RWPE2 (cell line): ENCODE results near the gene TEDC1.

Experiments used
- ATAC-seq: fragments of 200-7000 bp; cut with Tn5 transposase; 3 replicates; pipeline ENCODE4 v1.9.1; 2021; ENCODE audit warnings: low read depth
- DNase-seq: peaks from one replicate; pipeline ENCODE4 v3.0.0-alpha.2; 2020; ENCODE audit warnings: low spot score
- H3K27ac ChIP-seq: fragments of 450-650 bp; 2 replicates; pipeline ENCODE4 v1.5.1; 2017; ENCODE audit warnings: mild to moderate bottlenecking; ENCODE audit not compliant: poor library complexity, severe bottlenecking
- H3K27me3 ChIP-seq: fragments of 250-450 bp; sonication (Bioruptor Pico); 2 replicates; pipeline ENCODE4 v1.5.1; 2021; ENCODE audit warnings: mild to moderate bottlenecking, moderate library complexity; ENCODE audit not compliant: insufficient read depth, poor library complexity, severe bottlenecking
- H3K36me3 ChIP-seq: fragments of 250-450 bp; sonication (Bioruptor Pico); 2 replicates; pipeline ENCODE4 v1.5.1; 2020; ENCODE audit warnings: low read depth, mild to moderate bottlenecking, moderate library complexity
- H3K4me1 ChIP-seq: fragments of 250-450 bp; sonication (Bioruptor Pico); 2 replicates; pipeline ENCODE4 v1.5.1; 2021; ENCODE audit warnings: mild to moderate bottlenecking, moderate library complexity; ENCODE audit not compliant: insufficient read depth, poor library complexity, severe bottlenecking
- H3K4me3 ChIP-seq: fragments of 250-450 bp; sonication (Bioruptor Pico); 2 replicates; pipeline ENCODE4 v1.5.1; 2021; ENCODE audit warnings: mild to moderate bottlenecking, moderate library complexity; ENCODE audit not compliant: severe bottlenecking
- H3K9me3 ChIP-seq: fragments of 250-450 bp; sonication (Bioruptor Pico); 2 replicates; pipeline ENCODE4 v1.5.1; 2021; ENCODE audit warnings: mild to moderate bottlenecking, moderate library complexity; ENCODE audit not compliant: severe bottlenecking
- CTCF ChIP-seq: fragments of 450-650 bp; IDR thresholded peaks from one replicate; pipeline ENCODE4 v1.5.1; 2017; ENCODE audit warnings: mild to moderate bottlenecking, moderate library complexity; ENCODE audit not compliant: poor library complexity, severe bottlenecking

Gene TEDC1

GRCh38 chr14:105536691-105537579 is 45.9 kb downstream of the TEDC1 start:
- no peaks in the 10 kb centered on the region for H3K4me1 ChIP-seq
- peak; percentile 66 for DNase-seq
- H3K27ac ChIP-seq: no peak overlapping the region
- H3K4me3 ChIP-seq: no peak overlapping the region
- no peaks in the 10 kb centered on the region for H3K36me3 ChIP-seq
- H3K9me3 ChIP-seq: no peaks in the 10 kb centered on the region
- peaks cover 20% of the 10 kb centered on the region for H3K27me3 ChIP-seq
- TF ChIP-seq CTCF: no peak
- ATAC-seq: no peak

GRCh38 chr14:105537580-105538474 is 46.8 kb downstream of the TEDC1 start:
- Histone ChIP-seq H3K4me3 (no peak overlapping the region), H3K4me1 (no peaks in the 10 kb centered on the region), H3K27me3 (peaks cover 20% of the 10 kb centered on the region), H3K9me3 (no peaks in the 10 kb centered on the region), H3K27ac (no peak overlapping the region), H3K36me3 (no peaks in the 10 kb centered on the region)
- peak; percentile 67 for DNase-seq
- ATAC-seq: peak; percentile 76
- peak; percentile 94 for TF ChIP-seq CTCF

- Histone ChIP-seq H3K9me3 (peaks cover 3% of the 10 kb centered on the region), H3K27ac (no peak overlapping the region), H3K4me1 (no peaks in the 10 kb centered on the region), H3K27me3 (peaks cover 20% of the 10 kb centered on the region), H3K36me3 (no peaks in the 10 kb centered on the region), H3K4me3 (no peak overlapping the region)
- TF ChIP-seq CTCF: no peak
- DNase-seq (peak; percentile 64), ATAC-seq (no peak)
Observed at GRCh38 chr14:105538481-105539049, 47.5 kb downstream of the TEDC1 start.

- peaks cover 19% of the 10 kb centered on the region for H3K27me3 ChIP-seq
- H3K4me1 ChIP-seq: no peaks in the 10 kb centered on the region
- H3K27ac ChIP-seq: no peak overlapping the region
- TF ChIP-seq CTCF: no peak
- H3K4me3 ChIP-seq: no peak overlapping the region
- no peak for ATAC-seq
- no peaks in the 10 kb centered on the region for H3K36me3 ChIP-seq
- peak; percentile 35 for DNase-seq
- peaks cover 5% of the 10 kb centered on the region for H3K9me3 ChIP-seq
Observed at GRCh38 chr14:105540811-105541210, 49.8 kb downstream of the TEDC1 start.
